22Rv1 (cell line): Measurements from ENCODE around the gene KIDINS220.

Source experiments
- ZFX ChIP-seq: fragments of 450-650 bp; IDR thresholded peaks from 2 replicates; pipeline ENCODE4 v1.6.1; 2017; ENCODE audit warnings: antibody characterized with exemption, borderline replicate concordance
- TF ChIP-seq, protein P1 (sequence below): fragments of 450-650 bp; IDR thresholded peaks from 2 replicates; pipeline ENCODE4 v1.5.1; 2017; ENCODE audit warnings: mild to moderate bottlenecking

DNA sequence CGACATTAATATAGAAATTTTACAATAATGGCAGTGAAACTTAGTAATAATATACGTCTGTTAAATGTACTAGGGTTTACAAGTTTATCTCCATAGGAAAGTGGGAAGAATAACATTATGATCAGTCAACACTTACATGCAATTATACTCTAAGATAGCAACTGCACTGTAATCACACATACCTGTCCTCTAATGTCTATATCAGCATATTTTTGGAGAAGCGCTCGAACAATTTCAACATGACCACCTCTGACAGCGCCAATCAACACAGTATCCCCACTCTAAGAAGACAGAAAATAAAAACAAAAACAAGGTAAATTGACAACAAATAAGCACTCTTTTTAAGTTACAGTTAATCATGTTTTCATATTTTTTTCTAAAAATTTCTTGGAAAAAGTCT is 37.2 kb downstream of the KIDINS220 start:
- TF ChIP-seq, protein P1, sequence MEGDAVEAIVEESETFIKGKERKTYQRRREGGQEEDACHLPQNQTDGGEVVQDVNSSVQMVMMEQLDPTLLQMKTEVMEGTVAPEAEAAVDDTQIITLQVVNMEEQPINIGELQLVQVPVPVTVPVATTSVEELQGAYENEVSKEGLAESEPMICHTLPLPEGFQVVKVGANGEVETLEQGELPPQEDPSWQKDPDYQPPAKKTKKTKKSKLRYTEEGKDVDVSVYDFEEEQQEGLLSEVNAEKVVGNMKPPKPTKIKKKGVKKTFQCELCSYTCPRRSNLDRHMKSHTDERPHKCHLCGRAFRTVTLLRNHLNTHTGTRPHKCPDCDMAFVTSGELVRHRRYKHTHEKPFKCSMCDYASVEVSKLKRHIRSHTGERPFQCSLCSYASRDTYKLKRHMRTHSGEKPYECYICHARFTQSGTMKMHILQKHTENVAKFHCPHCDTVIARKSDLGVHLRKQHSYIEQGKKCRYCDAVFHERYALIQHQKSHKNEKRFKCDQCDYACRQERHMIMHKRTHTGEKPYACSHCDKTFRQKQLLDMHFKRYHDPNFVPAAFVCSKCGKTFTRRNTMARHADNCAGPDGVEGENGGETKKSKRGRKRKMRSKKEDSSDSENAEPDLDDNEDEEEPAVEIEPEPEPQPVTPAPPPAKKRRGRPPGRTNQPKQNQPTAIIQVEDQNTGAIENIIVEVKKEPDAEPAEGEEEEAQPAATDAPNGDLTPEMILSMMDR = no peak
- no peak for TF ChIP-seq ZFX
